VCaP (cell line): ENCODE measurements around the gene POLR1E.
A peak's percentile ranks its signal among the peaks of the same experiment; 100 is the strongest.

Source experiments
- H3K27ac ChIP-seq: fragments of 450-650 bp; 2 replicates; pipeline ENCODE4 v1.5.1; 2017
- CTCF ChIP-seq: fragments of 450-650 bp; conservative IDR thresholded peaks from 2 replicates; pipeline ENCODE4 v1.5.1; 2017; ENCODE audit warnings: mild to moderate bottlenecking, moderate library complexity

Gene POLR1E

GRCh38 chr9:37541465-37541864 lies 55.7 kb downstream of the POLR1E start:
- H3K27ac ChIP-seq, result peak overlapping the region; percentile 95
- TF ChIP-seq CTCF, result no peak

GRCh38 chr9:37542488-37542887 lies 56.7 kb downstream of the POLR1E start:
- H3K27ac ChIP-seq, result peak overlapping the region; percentile 95
- no peak for TF ChIP-seq CTCF

GRCh38 chr9:37542895-37543294 lies 57.1 kb downstream of the POLR1E start:
- peak overlapping the region; percentile 95 for H3K27ac ChIP-seq
- no peak for TF ChIP-seq CTCF

GRCh38 chr9:37543468-37543867 lies 57.7 kb downstream of the POLR1E start:
- peak overlapping the region; percentile 95; the same call in 1 of the 2 replicates for H3K27ac ChIP-seq
- TF ChIP-seq CTCF, result no peak

GRCh38 chr9:37547328-37547878 lies 61.7 kb downstream of the POLR1E start:
- H3K27ac ChIP-seq, result no peak overlapping the region
- TF ChIP-seq CTCF, result no peak

GRCh38 chr9:37549527-37549926 lies 63.8 kb downstream of the POLR1E start:
- TF ChIP-seq CTCF, result no peak
- H3K27ac ChIP-seq, result no peak overlapping the region

GRCh38 chr9:37550781-37551180 lies 65.0 kb downstream of the POLR1E start:
- no peak overlapping the region for H3K27ac ChIP-seq
- no peak for TF ChIP-seq CTCF
